HepG2 (cell line): ENCODE results near the gene ZSCAN26. TPM values are rescaled to one million over a fixed set of nuclear protein-coding genes. Genes with fewer than 3 reads are reported as not detected.
A peak's percentile ranks its signal among the peaks of the same experiment; 100 is the strongest.

Source experiments
- CEBPZ ChIP-seq: IDR thresholded peaks from 2 replicates; pipeline ENCODE4 v1.6.1; 2012; ENCODE audit warnings: low read length, improper control_type of control experiment
- FOXA1 ChIP-seq, 2 experiments: fragments of 450-650 bp in 1 of 2; sonication (generic) in 1 of 2; formaldehyde crosslinking in 1 of 2; IDR thresholded peaks; 2 replicates each; pipeline versions ENCODE4 v1.4.0 to v1.6.1; 2016 to 2020; ENCODE audit warnings: missing genetic modification reagents in 1 of 2
- HOXA7 ChIP-seq: sonication (generic); formaldehyde crosslinking; IDR thresholded peaks from 2 replicates; pipeline ENCODE4 v1.8.1; 2022; ENCODE audit warnings: mild to moderate bottlenecking, missing genetic modification reagents, moderate library complexity
- IRF1 ChIP-seq: sonication (generic); formaldehyde crosslinking; IDR thresholded peaks from 2 replicates; pipeline ENCODE4 v1.4.0; 2020; ENCODE audit warnings: low read depth, mild to moderate bottlenecking, missing genetic modification reagents
- KAT8 ChIP-seq: IDR thresholded peaks from 2 replicates; pipeline ENCODE4 v1.6.1; 2016; ENCODE audit warnings: missing genetic modification reagents, missing compliant biosample characterization
- KLF15 ChIP-seq: sonication (generic); formaldehyde crosslinking; IDR thresholded peaks from 2 replicates; pipeline ENCODE4 v1.8.1; 2023; ENCODE audit warnings: borderline replicate concordance, mild to moderate bottlenecking, inconsistent platforms, missing genetic modification reagents, mixed read lengths
- KLF9 ChIP-seq: IDR thresholded peaks from 2 replicates; pipeline ENCODE4 v1.6.1; 2016; ENCODE audit warnings: low read depth
- MIXL1 ChIP-seq: IDR thresholded peaks from 2 replicates; pipeline ENCODE4 v1.6.1; 2016
- NFE2 ChIP-seq: sonication (generic); formaldehyde crosslinking; IDR thresholded peaks from 2 replicates; pipeline ENCODE4 v1.4.0; 2020; ENCODE audit warnings: missing genetic modification reagents
- PAXIP1 ChIP-seq: sonication (generic); formaldehyde crosslinking; conservative IDR thresholded peaks from 2 replicates; pipeline ENCODE4 v1.4.0; 2020; ENCODE audit warnings: mild to moderate bottlenecking, missing genetic modification reagents, moderate library complexity
- PREB ChIP-seq: sonication (generic); formaldehyde crosslinking; IDR thresholded peaks from 2 replicates; pipeline ENCODE4 v1.4.0; 2020; ENCODE audit warnings: missing genetic modification reagents
- RARG ChIP-seq: sonication (generic); formaldehyde crosslinking; IDR thresholded peaks from 2 replicates; pipeline ENCODE4 v1.4.0; 2020; ENCODE audit warnings: low read depth, mild to moderate bottlenecking, missing genetic modification reagents
- SRF ChIP-seq: IDR thresholded peaks from 2 replicates; pipeline ENCODE4 v1.6.1; 2011; ENCODE audit warnings: mild to moderate bottlenecking, low read depth, low read length, moderate library complexity
- ZBTB7B ChIP-seq: sonication (generic); formaldehyde crosslinking; IDR thresholded peaks from 2 replicates; pipeline ENCODE4 v1.4.0; 2020; ENCODE audit warnings: missing genetic modification reagents
- ZNF280D ChIP-seq: sonication (generic); formaldehyde crosslinking; IDR thresholded peaks from 2 replicates; pipeline ENCODE4 v1.5.1; 2020; ENCODE audit warnings: mild to moderate bottlenecking, missing genetic modification reagents
- ZNF552 ChIP-seq: sonication (generic); formaldehyde crosslinking; IDR thresholded peaks from 2 replicates; pipeline ENCODE4 v1.9.0; 2022; ENCODE audit warnings: missing genetic modification reagents, mild to moderate bottlenecking, borderline replicate concordance
- ZNF7 ChIP-seq: IDR thresholded peaks from 2 replicates; pipeline ENCODE4 v1.6.1; 2016; ENCODE audit warnings: missing biosample characterization, missing genetic modification reagents
- polyA plus RNA-seq, 8 experiments: library from polyadenylated mRNA; depleted of rRNA in 3 of 8; stranded (reverse) in 7 of 8; unstranded in 1 of 8; fragments of >200 nt; fragmentation: Illumina TruSeq in 4 of 8; extraction: Trizol in 4 of 8; gene quantifications; 2 replicates each; pipeline versions ENCODE4 v1.2.1 to v1.2.3, GENCODE V29; 2011 to 2016; ENCODE audit warnings: low read depth in 4 of 8, missing spikeins in 1 of 8, mixed read lengths in 1 of 8; ENCODE audit not compliant: insufficient read depth in 1 of 8
- total RNA-seq, 5 experiments: library from RNA; depleted of rRNA; stranded (reverse); fragments of >200 nt; fragmentation: Illumina TruSeq; extraction: Trizol; gene quantifications; 2 replicates each; pipeline ENCODE4 v1.2.3, GENCODE V29; 2016; ENCODE audit warnings: low read depth in 1 of 5

Gene ZSCAN26
- total and polyA plus RNA-seq, 2 of the 13 experiments (the other 11 are each of a cell fraction or from before 2014, with no cell fraction given): 12.0 to 15.6 TPM

GRCh38 chr6:28266962-28267694 is at the start of gene ZSCAN26 (continued):
- TF ChIP-seq RARG (peak; percentile 88; the same call in 1 of the 2 replicates), ZBTB7B (CRISPR knock-in tag) (peak; percentile 89), KAT8 (CRISPR knock-in tag) (peak; percentile 96), ZNF280D (CRISPR knock-in tag) (peak; percentile 90; the same call in 1 of the 2 replicates), NFE2 (peak; percentile 23; the same call in 1 of the 2 replicates), HOXA7 (CRISPR knock-in tag) (no peak), ZNF552 (CRISPR knock-in tag) (no peak), KLF9 (peak; percentile 83; the same call in 1 of the 2 replicates), KLF15 (CRISPR knock-in tag) (peak; percentile 64; the same call in 1 of the 2 replicates), MIXL1 (0 out of 2 replicates have a peak, but pooled peaks have one; percentile 20), PAXIP1 (CRISPR knock-in tag) (peak; percentile 59), ZNF7 (CRISPR knock-in tag) (no peak), PREB (no peak), CEBPZ (no peak), IRF1 (CRISPR knock-in tag) (no peak), SRF (no peak), FOXA1 (IDR thresholded peaks at IDR 0.05) (no peak), FOXA1 (CRISPR knock-in tag; IDR thresholded peaks at IDR 0.05) (0 out of 2 replicates have a peak, but pooled peaks have one; percentile 17)
